HT-29 (cell line): ENCODE results near the gene SERPINE2. TPM values are rescaled to one million over a fixed set of nuclear protein-coding genes. Genes with fewer than 3 reads are reported as not detected.

Experiments
- DNase-seq: peaks from one replicate; pipeline ENCODE4 v3.0.0-alpha.2; 2015; ENCODE audit warnings: low spot score
- total RNA-seq: library from RNA; depleted of rRNA; stranded (reverse); fragments of >200 nt; shearing (Covaris generic); gene quantifications from 2 replicates; pipeline ENCODE4 v1.2.3, GENCODE V29; 2014; rRNA removed

Gene SERPINE2, protein sequence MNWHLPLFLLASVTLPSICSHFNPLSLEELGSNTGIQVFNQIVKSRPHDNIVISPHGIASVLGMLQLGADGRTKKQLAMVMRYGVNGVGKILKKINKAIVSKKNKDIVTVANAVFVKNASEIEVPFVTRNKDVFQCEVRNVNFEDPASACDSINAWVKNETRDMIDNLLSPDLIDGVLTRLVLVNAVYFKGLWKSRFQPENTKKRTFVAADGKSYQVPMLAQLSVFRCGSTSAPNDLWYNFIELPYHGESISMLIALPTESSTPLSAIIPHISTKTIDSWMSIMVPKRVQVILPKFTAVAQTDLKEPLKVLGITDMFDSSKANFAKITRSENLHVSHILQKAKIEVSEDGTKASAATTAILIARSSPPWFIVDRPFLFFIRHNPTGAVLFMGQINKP
- 1.9 and 5.6 TPM in 2 replicates for total RNA-seq

- DNase-seq: peak; percentile 19
Measured at GRCh38 chr2:224039080-224039769, at the start of gene SERPINE2. Gene SERPINE2, minus strand, starts transcription at chr2:224039286. Its CDS starts 37,386 bp downstream, at chr2:224001900.

- peak; percentile 21 for DNase-seq
Measured at GRCh38 chr2:224086226-224086914, 47.3 kb upstream of the SERPINE2 start.

DNA sequence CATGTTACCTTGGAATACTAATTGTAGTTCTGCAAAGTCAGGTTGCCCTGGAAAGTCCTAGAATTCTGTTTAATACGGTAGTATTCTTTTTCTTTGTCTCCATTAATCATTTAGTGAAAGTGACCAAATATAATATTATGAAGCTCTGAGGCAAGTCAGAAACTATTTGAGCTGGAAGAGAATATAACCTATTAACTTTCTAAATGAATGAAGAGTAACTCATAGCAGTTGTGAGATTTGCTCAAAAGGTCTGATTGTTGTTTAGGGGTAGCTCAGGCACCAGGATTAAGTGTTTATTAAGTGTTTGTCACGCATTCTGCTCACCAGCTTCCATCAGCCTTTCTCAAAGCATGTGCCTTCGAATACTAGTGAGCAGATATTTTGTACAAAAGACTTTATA lies 46.7 kb upstream of the SERPINE2 start:
- no peak for DNase-seq

- DNase-seq: peak; percentile 36
Measured at GRCh38 chr2:224085246-224085645, 46.2 kb upstream of the SERPINE2 start.

- DNase-seq: no peak
Measured at GRCh38 chr2:224084266-224084892, 45.3 kb upstream of the SERPINE2 start.

- DNase-seq: peak; percentile 12
Measured at GRCh38 chr2:224083638-224084037, 44.6 kb upstream of the SERPINE2 start.

DNA sequence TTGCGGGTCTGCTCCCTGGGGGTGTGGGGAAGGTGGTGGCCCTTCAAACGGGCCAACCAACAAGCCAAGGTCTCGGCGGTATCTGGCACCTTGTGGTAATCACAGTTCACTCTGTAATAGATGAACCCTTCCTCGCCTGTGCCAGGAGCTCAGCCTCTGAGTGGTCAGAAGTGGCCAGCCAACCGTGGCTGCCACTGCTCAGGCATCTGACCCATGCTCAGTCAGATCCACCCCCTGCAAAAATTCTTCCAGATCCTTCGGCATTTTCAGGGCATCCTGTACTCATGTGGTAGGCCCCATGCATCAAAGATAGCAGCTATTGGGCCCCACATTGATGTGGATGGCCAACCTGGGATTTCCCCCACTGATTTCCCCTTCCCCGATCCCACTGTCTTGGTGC lies 39.6 kb upstream of the SERPINE2 start:
- DNase-seq: no peak

GRCh38 chr2:224077773-224078507 lies 38.9 kb upstream of the SERPINE2 start:
- no peak for DNase-seq

- DNase-seq: no peak
Measured at GRCh38 chr2:224075588-224075987, 36.5 kb upstream of the SERPINE2 start.

DNA sequence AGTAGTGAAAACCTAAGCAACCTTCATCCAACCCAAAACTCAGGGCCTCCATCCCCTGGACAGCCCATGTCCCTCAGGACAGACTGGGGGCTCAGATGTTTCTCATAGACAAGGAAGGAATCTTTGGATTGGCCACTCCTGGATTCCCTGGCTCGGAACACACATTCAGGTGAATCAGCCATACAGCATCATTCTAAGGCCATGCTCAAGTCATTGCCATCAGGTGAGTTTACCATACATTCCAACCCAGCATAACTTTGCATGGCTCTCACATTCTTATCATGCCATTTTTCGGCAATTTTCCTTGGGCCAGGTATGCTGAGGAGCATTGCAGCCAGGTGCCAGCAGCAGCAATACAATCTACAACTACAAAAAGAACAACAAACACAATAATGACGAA lies 34.6 kb upstream of the SERPINE2 start:
- no peak for DNase-seq

GRCh38 chr2:224072541-224073188 lies 33.6 kb upstream of the SERPINE2 start:
- no peak for DNase-seq

- no peak for DNase-seq
Measured at GRCh38 chr2:224069172-224069571, 30.1 kb upstream of the SERPINE2 start.

DNA sequence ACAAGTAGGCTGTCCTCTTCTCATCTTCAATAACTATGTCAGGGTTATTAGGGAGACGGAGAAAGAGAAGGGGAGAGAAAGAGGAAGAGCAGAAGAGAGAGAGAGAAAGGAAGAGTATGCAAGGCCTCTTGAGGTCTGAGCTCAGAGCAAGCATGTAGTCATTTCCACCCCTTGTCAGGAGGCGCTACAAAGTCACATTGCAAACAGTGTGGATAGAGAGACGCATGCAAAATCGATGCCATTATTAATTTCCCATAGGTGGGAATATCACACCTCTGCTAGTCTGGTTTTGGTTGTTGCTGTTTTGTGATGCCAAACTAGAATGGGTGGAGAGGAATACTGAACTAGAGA lies 24.2 kb upstream of the SERPINE2 start:
- DNase-seq: no peak

GRCh38 chr2:224062481-224063297 lies 23.6 kb upstream of the SERPINE2 start:
- DNase-seq: peak; percentile 2

- no peak for DNase-seq
Measured at GRCh38 chr2:224060783-224061482, 21.8 kb upstream of the SERPINE2 start.

DNA sequence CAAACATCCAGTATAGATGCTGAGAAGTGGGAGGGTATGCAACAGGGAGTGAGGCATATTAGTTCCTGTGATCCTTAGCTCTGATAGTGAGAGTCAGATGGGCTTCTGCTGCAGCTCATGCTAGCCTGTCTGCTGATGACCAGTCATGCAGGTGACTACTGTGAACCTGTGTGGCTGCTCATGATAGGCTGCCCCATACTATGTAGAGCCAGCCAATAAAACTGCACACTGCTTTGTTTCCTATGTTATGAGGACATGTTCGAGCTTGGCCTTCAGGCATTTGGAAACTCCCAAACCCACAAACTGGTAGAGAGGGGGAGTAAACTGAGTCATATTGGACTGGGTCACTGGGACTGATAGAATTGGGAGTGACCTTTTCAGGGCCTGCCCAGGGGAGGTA lies 20.1 kb upstream of the SERPINE2 start:
- no peak for DNase-seq

- no peak for DNase-seq
Measured at GRCh38 chr2:224058048-224058775, 19.1 kb upstream of the SERPINE2 start.

DNA sequence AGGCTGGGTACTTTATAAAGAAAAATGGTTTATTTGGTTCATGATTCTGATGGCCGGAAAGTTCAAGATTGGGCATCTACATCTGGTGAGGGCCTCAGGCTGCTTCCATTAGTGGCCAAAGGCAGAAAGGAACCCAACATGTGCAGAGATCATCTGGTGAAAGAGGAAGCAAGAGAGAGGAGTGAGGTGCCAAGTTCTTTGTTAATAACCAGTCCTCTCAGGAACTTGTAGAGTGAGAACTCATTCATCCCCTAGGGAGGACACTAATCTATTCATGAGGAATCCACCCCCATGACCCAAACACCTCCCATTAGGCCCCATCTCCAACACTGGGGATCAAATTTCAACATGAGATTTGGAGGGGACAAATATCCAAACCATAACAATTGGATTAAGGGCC lies 17.8 kb upstream of the SERPINE2 start:
- no peak for DNase-seq

DNA sequence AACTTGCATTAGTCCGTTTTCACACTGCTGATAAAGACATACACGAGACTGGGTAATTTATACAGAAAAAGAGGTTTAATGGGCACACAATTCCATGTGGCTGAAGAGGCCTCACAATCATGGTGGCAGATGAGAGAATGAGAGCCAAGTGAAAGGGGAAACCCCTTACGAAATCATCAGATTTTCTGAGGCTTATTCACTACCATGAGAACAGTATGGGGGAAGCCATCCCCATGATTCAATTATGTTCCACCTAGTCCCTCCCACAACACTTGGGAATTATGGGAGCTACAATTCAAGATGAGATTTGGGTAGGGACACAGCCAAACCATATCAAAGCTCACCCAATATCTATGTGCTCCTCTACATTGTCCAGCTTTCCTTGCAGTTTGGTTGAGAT lies 16.0 kb upstream of the SERPINE2 start:
- no peak for DNase-seq
